HepG2 (cell line): ENCODE results near the gene GNMT. TPM values are rescaled to one million over a fixed set of nuclear protein-coding genes. Genes with fewer than 3 reads are reported as not detected.
A peak's percentile ranks its signal among the peaks of the same experiment; 100 is the strongest.

ENCODE experiments used
- ATF3 ChIP-seq: sonication (generic); formaldehyde crosslinking; IDR thresholded peaks from 2 replicates; pipeline ENCODE4 v1.4.0; 2020; ENCODE audit warnings: missing genetic modification reagents
- DMAP1 ChIP-seq: IDR thresholded peaks from 2 replicates; pipeline ENCODE4 v1.6.1; 2016
- ELF1 ChIP-seq: sonication (generic); formaldehyde crosslinking; IDR thresholded peaks from 2 replicates; pipeline ENCODE4 v1.4.0; 2020; ENCODE audit warnings: missing genetic modification reagents
- FOXA1 ChIP-seq, 2 experiments: fragments of 450-650 bp in 1 of 2; sonication (generic) in 1 of 2; formaldehyde crosslinking in 1 of 2; IDR thresholded peaks; 2 replicates each; pipeline versions ENCODE4 v1.4.0 to v1.6.1; 2016 to 2020; ENCODE audit warnings: missing genetic modification reagents in 1 of 2
- GLI4 ChIP-seq: sonication (generic); formaldehyde crosslinking; IDR thresholded peaks from 2 replicates; pipeline ENCODE4 v1.5.1; 2020; ENCODE audit warnings: missing genetic modification reagents, mild to moderate bottlenecking, moderate library complexity, borderline replicate concordance
- PITX1 ChIP-seq: sonication (generic); formaldehyde crosslinking; IDR thresholded peaks from 2 replicates; pipeline ENCODE4 v1.5.1; 2020; ENCODE audit warnings: mild to moderate bottlenecking, missing genetic modification reagents
- POLR2AphosphoS5 ChIP-seq: IDR thresholded peaks from 2 replicates; pipeline ENCODE4 v1.6.1; 2012; ENCODE audit warnings: low read depth, low read length
- RAD21 ChIP-seq: fragments of 450-650 bp; formaldehyde crosslinking; IDR thresholded peaks from 2 replicates; pipeline ENCODE4 v1.5.0; 2020; ENCODE audit warnings: mild to moderate bottlenecking
- RFX3 ChIP-seq: IDR thresholded peaks from 2 replicates; pipeline ENCODE4 v1.6.1; 2016; ENCODE audit warnings: missing biosample characterization, missing genetic modification reagents
- SRSF4 ChIP-seq: fragments of 200-400 bp; formaldehyde crosslinking; IDR thresholded peaks from one replicate; pipeline ENCODE4 v1.6.1; 2018; ENCODE audit warnings: mild to moderate bottlenecking, low read depth, low read length, moderate library complexity; ENCODE audit not compliant: poor library complexity, severe bottlenecking
- WIZ ChIP-seq: sonication (generic); formaldehyde crosslinking; IDR thresholded peaks from 2 replicates; pipeline ENCODE4 v1.5.1; 2020; ENCODE audit warnings: mild to moderate bottlenecking, missing genetic modification reagents
- YY1 ChIP-seq: IDR thresholded peaks from 2 replicates; pipeline ENCODE4 v1.6.1; 2011; ENCODE audit warnings: low read length, low read depth, moderate library complexity, mild to moderate bottlenecking; ENCODE audit not compliant: insufficient read depth, insufficient replicate concordance
- ZBTB10 ChIP-seq: sonication (generic); formaldehyde crosslinking; IDR thresholded peaks from 2 replicates; pipeline ENCODE4 v1.4.0; 2020; ENCODE audit warnings: missing genetic modification reagents, borderline replicate concordance
- ZBTB2 ChIP-seq: sonication (generic); formaldehyde crosslinking; IDR thresholded peaks from 2 replicates; pipeline ENCODE4 v1.8.0; 2022; ENCODE audit warnings: low read depth, missing genetic modification reagents
- ZBTB7B ChIP-seq: sonication (generic); formaldehyde crosslinking; IDR thresholded peaks from 2 replicates; pipeline ENCODE4 v1.4.0; 2020; ENCODE audit warnings: missing genetic modification reagents
- ZIK1 ChIP-seq: sonication (generic); formaldehyde crosslinking; IDR thresholded peaks from 2 replicates; pipeline ENCODE4 v1.5.0; 2020; ENCODE audit warnings: mild to moderate bottlenecking, low read depth, missing genetic modification reagents, borderline replicate concordance
- ZNF136 ChIP-seq: sonication (generic); formaldehyde crosslinking; IDR thresholded peaks from 2 replicates; pipeline ENCODE4 v1.8.1; 2022; ENCODE audit warnings: low read depth, mild to moderate bottlenecking, moderate library complexity, missing genetic modification reagents
- ZNF296 ChIP-seq: sonication (generic); formaldehyde crosslinking; conservative IDR thresholded peaks from 2 replicates; pipeline ENCODE4 v1.5.0; 2020; ENCODE audit warnings: mild to moderate bottlenecking, missing genetic modification reagents
- ZNF382 ChIP-seq: sonication (generic); formaldehyde crosslinking; IDR thresholded peaks from 2 replicates; pipeline ENCODE4 v1.5.0; 2020; ENCODE audit warnings: missing genetic modification reagents, mild to moderate bottlenecking, borderline replicate concordance
- ZNF564 ChIP-seq: sonication (generic); formaldehyde crosslinking; IDR thresholded peaks from 2 replicates; pipeline ENCODE4 v1.8.1; 2023; ENCODE audit warnings: mild to moderate bottlenecking, missing genetic modification reagents
- ZNF589 ChIP-seq: sonication (generic); formaldehyde crosslinking; conservative IDR thresholded peaks from 2 replicates; pipeline ENCODE4 v1.8.0; 2022; ENCODE audit warnings: mild to moderate bottlenecking, moderate library complexity, missing genetic modification reagents
- ZNF709 ChIP-seq: sonication (generic); formaldehyde crosslinking; IDR thresholded peaks from 2 replicates; pipeline ENCODE4 v1.5.0; 2020; ENCODE audit warnings: mild to moderate bottlenecking, missing genetic modification reagents
- ZNF770 ChIP-seq: sonication (generic); formaldehyde crosslinking; IDR thresholded peaks from 2 replicates; pipeline ENCODE4 v1.5.0; 2020; ENCODE audit warnings: mild to moderate bottlenecking, missing genetic modification reagents
- polyA plus RNA-seq, 8 experiments: library from polyadenylated mRNA; depleted of rRNA in 3 of 8; stranded (reverse) in 7 of 8; unstranded in 1 of 8; fragments of >200 nt; fragmentation: Illumina TruSeq in 4 of 8; extraction: Trizol in 4 of 8; gene quantifications; 2 replicates each; pipeline versions ENCODE4 v1.2.1 to v1.2.3, GENCODE V29; 2011 to 2016; ENCODE audit warnings: low read depth in 4 of 8, missing spikeins in 1 of 8, mixed read lengths in 1 of 8; ENCODE audit not compliant: insufficient read depth in 1 of 8
- total RNA-seq, 5 experiments: library from RNA; depleted of rRNA; stranded (reverse); fragments of >200 nt; fragmentation: Illumina TruSeq; extraction: Trizol; gene quantifications; 2 replicates each; pipeline ENCODE4 v1.2.3, GENCODE V29; 2016; ENCODE audit warnings: low read depth in 1 of 5

The GNMT gene
- total and polyA plus RNA-seq, 2 of the 13 experiments (the other 11 are each of a cell fraction or from before 2014, with no cell fraction given) = 2.8 to 7.0 TPM

GRCh38 chr6:42928986-42929820 lies 31.4 kb upstream of the GNMT start, which contains the start of gene CNPY3 (continued):
- TF ChIP-seq ZNF296 (CRISPR knock-in tag) = 0 out of 2 replicates have a peak, but pooled peaks have one; percentile 29
- TF ChIP-seq ZNF709 (CRISPR knock-in tag) = peak; percentile 99
- TF ChIP-seq ZBTB7B (CRISPR knock-in tag) = peak; percentile 74
- TF ChIP-seq ZNF770 (CRISPR knock-in tag) = peak; percentile 93
- peak; percentile 94 for TF ChIP-seq ZBTB2 (CRISPR knock-in tag)
- TF ChIP-seq GLI4 (CRISPR knock-in tag) = peak; percentile 96; the same call in 1 of the 2 replicates
- TF ChIP-seq ZBTB10 (CRISPR knock-in tag) = peak; percentile 65
- TF ChIP-seq ZNF589 (CRISPR knock-in tag) = peak; percentile 99
- TF ChIP-seq WIZ (CRISPR knock-in tag) = peak; percentile 87; the same call in 1 of the 2 replicates
- TF ChIP-seq YY1 = peak; percentile 66
- TF ChIP-seq RFX3 (CRISPR knock-in tag) = peak; percentile 32; the same call in 1 of the 2 replicates
- peak; percentile 65; the same call in 1 of the 2 replicates for TF ChIP-seq ATF3 (CRISPR knock-in tag)
- peak; percentile 85 for TF ChIP-seq POLR2AphosphoS5
- TF ChIP-seq ZNF136 (CRISPR knock-in tag) = peak; percentile 33; the same call in 1 of the 2 replicates
- TF ChIP-seq DMAP1 (CRISPR knock-in tag) = peak; percentile 98
- peak; percentile 98 for TF ChIP-seq ZNF564 (CRISPR knock-in tag)
- peak; percentile 44 for TF ChIP-seq RAD21 (CRISPR knock-in tag)
- peak; percentile 96 for TF ChIP-seq ELF1
- no peak for TF ChIP-seq SRSF4
- peak; percentile 87; the same call in 1 of the 2 replicates for TF ChIP-seq ZIK1 (CRISPR knock-in tag)
- TF ChIP-seq ZNF382 (CRISPR knock-in tag) = no peak
- TF ChIP-seq FOXA1 (IDR thresholded peaks at IDR 0.05) = no peak
- peak; percentile 18; the same call in 1 of the 2 replicates for TF ChIP-seq FOXA1 (CRISPR knock-in tag; IDR thresholded peaks at IDR 0.05)
- TF ChIP-seq PITX1 (CRISPR knock-in tag) = peak; percentile 88
